ENCODE measurements around the gene SMOC2.

GRCh38 chr6:168408504-168409136 lies 32.4 kb upstream of the SMOC2 start:
- TF ChIP-seq, protein P1, sequence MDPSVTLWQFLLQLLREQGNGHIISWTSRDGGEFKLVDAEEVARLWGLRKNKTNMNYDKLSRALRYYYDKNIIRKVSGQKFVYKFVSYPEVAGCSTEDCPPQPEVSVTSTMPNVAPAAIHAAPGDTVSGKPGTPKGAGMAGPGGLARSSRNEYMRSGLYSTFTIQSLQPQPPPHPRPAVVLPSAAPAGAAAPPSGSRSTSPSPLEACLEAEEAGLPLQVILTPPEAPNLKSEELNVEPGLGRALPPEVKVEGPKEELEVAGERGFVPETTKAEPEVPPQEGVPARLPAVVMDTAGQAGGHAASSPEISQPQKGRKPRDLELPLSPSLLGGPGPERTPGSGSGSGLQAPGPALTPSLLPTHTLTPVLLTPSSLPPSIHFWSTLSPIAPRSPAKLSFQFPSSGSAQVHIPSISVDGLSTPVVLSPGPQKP (IDR thresholded peaks at IDR 0.05; ENCODE audit: borderline replicate concordance, low read depth, low read length): no peak
- TF ChIP-seq, protein P2, sequence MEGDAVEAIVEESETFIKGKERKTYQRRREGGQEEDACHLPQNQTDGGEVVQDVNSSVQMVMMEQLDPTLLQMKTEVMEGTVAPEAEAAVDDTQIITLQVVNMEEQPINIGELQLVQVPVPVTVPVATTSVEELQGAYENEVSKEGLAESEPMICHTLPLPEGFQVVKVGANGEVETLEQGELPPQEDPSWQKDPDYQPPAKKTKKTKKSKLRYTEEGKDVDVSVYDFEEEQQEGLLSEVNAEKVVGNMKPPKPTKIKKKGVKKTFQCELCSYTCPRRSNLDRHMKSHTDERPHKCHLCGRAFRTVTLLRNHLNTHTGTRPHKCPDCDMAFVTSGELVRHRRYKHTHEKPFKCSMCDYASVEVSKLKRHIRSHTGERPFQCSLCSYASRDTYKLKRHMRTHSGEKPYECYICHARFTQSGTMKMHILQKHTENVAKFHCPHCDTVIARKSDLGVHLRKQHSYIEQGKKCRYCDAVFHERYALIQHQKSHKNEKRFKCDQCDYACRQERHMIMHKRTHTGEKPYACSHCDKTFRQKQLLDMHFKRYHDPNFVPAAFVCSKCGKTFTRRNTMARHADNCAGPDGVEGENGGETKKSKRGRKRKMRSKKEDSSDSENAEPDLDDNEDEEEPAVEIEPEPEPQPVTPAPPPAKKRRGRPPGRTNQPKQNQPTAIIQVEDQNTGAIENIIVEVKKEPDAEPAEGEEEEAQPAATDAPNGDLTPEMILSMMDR (conservative IDR thresholded peaks at IDR 0.05; ENCODE audit: low read depth, low read length): no peak
- TF ChIP-seq POLR2A (IDR thresholded peaks at IDR 0.05; ENCODE audit: low read depth, low read length) (no peak), CEBPB (IDR thresholded peaks at IDR 0.05; ENCODE audit: low read depth, low read length) (no peak), USF2 (IDR thresholded peaks at IDR 0.05; ENCODE audit: low read depth, low read length) (no peak), MXI1 (IDR thresholded peaks at IDR 0.05; ENCODE audit: borderline replicate concordance, low read depth, low read length) (no peak)

All from IMR-90 (cell line).